ENCODE data around the gene RASIP1. TPM values are rescaled to one million over a fixed set of nuclear protein-coding genes. Genes with fewer than 3 reads are reported as not detected.

Gene RASIP1
- polyA plus RNA-seq, 3 donors: 15.7 to 20.8 (median 17.2) TPM

DNA sequence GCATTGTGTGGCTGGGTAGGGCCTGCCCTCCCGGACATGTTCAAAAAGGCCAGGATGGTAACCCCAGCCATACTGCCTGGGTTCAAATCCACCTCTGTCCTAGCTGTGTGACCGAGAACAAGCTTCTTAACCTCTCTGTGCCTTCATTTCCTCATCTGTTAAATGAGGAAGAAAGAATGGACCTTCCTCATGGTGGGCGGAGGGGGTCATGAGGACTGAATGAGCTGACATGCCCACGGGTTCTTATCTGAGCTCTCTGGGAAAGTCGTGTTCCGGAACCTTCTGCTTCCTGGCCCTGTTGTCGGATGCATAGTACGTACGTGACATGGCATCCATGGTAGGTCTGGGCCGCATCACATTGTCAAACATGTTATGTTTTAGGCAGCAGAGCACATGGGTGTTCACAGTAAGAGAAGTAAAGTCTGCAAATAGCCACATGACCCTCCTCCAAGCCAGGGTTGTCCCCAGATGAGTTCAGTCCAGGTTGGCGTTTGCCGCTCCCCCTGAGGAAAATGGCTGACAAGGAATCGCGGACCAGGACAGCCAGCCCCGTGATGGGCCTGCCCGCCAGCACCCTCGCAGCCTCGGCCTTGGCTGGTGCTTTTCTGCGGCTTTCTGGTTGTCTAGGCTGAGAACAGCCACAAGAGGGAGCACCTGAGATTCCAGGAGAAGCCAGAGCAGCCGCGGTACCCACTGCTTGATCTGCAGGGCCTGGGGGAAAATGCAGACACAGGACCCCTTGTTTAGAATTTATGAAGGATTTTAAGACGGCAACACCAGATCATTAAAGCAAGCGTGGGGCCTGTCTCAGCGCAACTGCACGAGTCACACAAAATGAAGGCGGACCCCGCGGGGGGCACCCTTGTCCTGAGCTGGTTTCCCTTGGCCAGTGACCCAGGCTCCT lies 65.2 kb downstream of the RASIP1 start:
- peak; percentile 86 for DNase-seq

DNA sequence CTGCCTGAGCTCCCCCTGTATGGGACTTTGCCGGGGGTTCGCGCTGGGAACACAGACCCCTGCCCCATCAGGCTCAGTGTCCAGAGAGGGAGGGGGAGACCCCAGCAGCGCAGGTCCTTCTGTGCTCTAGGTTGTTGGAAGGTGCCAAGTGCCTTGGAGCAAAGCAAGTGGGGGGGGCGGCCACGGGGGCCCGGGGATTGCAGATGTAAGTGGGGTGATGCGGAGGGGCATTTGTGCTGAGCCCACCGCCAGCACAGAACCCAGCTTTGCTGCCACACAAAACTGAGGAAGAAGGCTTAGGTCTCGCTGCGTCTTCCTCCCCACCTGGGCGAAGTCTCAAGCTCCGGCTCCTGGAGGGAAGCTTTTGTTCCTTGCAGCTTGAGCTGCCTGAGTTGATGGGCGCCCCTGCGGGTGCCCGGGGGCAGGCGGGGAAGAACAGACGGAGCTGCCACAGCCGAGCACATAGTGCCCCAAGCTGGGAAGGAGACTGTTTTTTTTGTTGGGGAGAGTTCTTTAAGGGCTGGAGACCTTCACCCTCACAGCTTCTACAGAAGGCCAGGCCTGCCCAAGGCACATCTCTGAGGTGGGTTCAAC lies 66.1 kb downstream of the RASIP1 start:
- DNase-seq: no peak

DNA sequence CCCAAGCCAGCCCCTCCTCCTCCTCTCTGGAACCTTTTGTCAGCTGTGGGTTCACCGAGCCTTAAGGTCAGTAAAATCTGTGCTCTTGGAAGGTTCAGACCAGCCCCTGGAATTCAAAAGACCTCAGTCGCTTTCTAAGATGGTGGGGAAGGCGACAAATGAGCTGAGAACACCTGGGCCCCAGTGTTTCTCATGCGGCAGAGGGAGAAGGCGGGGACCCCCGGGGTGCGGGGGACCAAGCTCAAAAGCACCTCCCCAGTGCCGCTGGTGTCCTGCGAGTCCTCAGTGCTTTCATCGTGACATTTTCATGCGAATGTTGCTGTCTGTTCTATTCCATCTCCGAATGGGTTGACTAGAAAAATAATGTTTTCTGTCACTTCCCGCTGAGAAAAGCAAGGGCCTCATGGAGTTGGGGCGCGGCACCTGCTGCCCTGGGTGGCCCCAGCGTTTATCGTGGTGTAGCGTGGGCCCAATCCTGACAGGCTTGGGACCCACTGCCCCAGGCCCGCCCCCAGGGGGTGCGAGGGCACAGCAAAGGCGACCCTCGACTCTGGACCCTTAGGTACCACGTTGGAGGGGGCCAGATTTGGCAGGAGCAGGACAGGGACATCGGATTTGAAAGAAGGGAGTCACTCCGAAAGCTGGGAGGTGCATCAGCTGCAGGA lies 66.8 kb downstream of the RASIP1 start:
- DNase-seq: no peak

DNA sequence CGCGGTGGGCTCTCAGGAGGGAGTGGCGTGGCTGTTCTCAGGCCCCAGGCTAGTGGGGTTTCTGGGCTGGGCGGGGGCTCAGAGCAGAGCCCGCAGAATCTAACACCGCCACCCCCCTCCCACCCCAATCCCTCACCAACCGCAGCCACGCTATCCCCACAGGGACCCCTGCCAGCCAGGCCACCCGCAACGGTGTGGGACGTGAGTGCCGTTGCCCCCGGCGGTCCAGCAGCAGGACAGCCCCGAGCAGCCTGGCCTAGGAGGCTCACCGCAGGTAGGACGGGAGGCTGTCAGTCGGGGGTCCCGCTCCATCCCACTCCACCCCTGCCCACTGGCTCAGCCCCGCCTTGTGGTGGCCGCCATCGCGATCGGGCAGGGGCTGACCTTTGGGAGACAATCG lies 67.4 kb downstream of the RASIP1 start, which contains the start of gene NTN5:
NTN5 (minus strand) TSS at position 24 of the 400 bp plus-strand sequence. CDS start 2,031 bp downstream, outside the sequence.
- no peak for DNase-seq

DNA sequence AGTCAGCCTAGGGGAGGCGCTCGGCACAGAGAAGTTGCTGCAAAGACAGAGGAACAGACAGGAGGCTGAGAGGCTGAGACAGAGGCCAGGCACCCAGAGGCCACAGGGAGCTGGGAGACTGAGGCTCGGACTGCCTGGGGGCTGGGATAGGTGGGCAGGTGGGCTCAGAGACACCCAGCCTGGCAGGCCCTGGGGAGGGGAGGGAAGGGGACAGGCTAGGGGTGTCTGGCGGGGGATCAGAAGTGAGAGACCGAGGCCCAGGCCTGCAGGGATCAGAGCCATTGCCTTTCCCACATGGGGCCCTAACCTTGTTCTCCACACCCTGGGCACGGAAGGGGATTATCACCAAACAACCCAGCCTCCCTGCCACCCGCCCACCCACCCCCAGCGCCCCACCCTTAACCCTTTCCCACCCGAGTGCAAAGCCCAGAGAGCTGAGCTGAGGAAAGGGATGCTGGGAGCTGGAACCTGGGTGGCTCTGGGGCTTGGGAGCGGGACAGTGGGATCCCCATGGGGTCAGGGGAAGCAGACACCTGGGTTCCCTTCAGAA lies 68.9 kb downstream of the RASIP1 start:
- no peak for DNase-seq

DNA sequence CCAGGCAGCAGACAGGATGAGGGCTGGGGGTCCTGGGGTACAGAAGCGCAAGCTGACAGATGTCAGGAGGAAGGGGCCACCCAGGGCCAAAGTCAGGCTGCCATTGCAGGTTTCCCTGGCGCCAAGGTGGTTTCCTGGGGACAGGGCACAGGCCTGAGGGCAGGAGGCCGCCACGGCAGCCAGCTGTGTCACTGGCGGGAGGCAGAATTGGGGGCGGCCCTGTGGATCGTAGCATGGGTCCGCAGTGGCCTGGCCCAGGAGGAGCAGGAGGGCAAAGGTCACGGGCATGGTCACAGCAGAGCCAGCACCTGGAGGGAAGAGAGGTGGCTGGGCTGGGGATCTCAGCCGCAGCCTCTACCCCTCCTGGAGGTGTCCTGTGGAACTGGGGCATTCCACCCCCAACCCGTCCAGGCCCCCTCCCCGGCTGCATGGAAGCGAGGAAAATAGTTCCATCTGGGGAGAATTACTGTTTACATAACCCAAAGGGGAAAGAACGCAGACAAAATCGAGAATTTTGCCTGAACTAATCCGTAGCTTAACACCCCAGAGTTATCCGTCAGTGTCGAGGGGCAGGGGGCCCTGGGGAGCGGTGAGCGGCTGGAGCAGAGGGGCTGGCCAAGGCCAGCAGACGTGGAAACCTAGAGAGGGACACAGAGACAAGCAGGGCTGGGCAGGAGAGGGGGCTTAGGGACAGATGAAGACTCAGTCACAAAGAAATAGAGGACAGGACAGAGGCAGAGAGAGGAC lies 69.5 kb downstream of the RASIP1 start:
- DNase-seq: no peak

Other genes with a start within 250 kb of the RASIP1 start
- 1 to 10 TPM; 3.5 to 3.7 (median 3.7) TPM for gene LMTK3, start 228.8 kb downstream of the RASIP1 start, polyA plus RNA-seq (ENCODE audit: insufficient read length in 3 of 3)
- under 1 TPM; 0.43 to 0.81 (median 0.43) TPM for gene SULT2B1, start 188.4 kb downstream of the RASIP1 start, polyA plus RNA-seq (ENCODE audit: insufficient read length in 3 of 3)
- gene SPACA4, start 133.9 kb downstream of the RASIP1 start, polyA plus RNA-seq (ENCODE audit: insufficient read length in 3 of 3): under 1 TPM in 2 of 3 donors, not detected in 1; 0.23 to 0.24 TPM
- 1 to 10 TPM; 1.9 to 2.0 (median 1.9) TPM for gene FAM83E, start 125.5 kb downstream of the RASIP1 start, polyA plus RNA-seq (ENCODE audit: insufficient read length in 3 of 3)
- gene RPL18, start 121.4 kb downstream of the RASIP1 start, polyA plus RNA-seq (ENCODE audit: insufficient read length in 3 of 3): 1,000 to 10,000 TPM; 1,186 to 1,447 (median 1,300) TPM
- gene SPHK2, start 121.1 kb downstream of the RASIP1 start, polyA plus RNA-seq (ENCODE audit: insufficient read length in 3 of 3): 10 to 100 TPM; 30.2 to 35.2 (median 33.2) TPM
- gene DBP, start 103.2 kb downstream of the RASIP1 start, polyA plus RNA-seq (ENCODE audit: insufficient read length in 3 of 3): 10 to 100 TPM; 13.8 to 15.4 (median 14.6) TPM
- 10 to 100 TPM; 23.2 to 29.6 (median 29.0) TPM for gene CA11, start 94.4 kb downstream of the RASIP1 start, polyA plus RNA-seq (ENCODE audit: insufficient read length in 3 of 3)
- 1 to 10 TPM in 2 of 3 donors, under 1 TPM in 1; 0.91 to 1.9 (median 1.5) TPM for gene NTN5, start 67.6 kb downstream of the RASIP1 start, polyA plus RNA-seq (ENCODE audit: insufficient read length in 3 of 3)
- 1 to 10 TPM; 2.4 to 5.8 (median 3.3) TPM for gene FUT2, start 44.6 kb downstream of the RASIP1 start, polyA plus RNA-seq (ENCODE audit: insufficient read length in 3 of 3)
- gene MAMSTR, start 20.9 kb downstream of the RASIP1 start, polyA plus RNA-seq (ENCODE audit: insufficient read length in 3 of 3): 1 to 10 TPM; 5.7 to 8.0 (median 7.1) TPM
- gene IZUMO1, start 6.3 kb upstream of the RASIP1 start, polyA plus RNA-seq (ENCODE audit: insufficient read length in 3 of 3): under 1 TPM; 0.39 to 0.83 (median 0.65) TPM
- 1 to 10 TPM; 3.0 to 4.4 (median 4.2) TPM for gene FUT1, start 12.0 kb upstream of the RASIP1 start, polyA plus RNA-seq (ENCODE audit: insufficient read length in 3 of 3)
- not detected for gene FGF21, start 14.9 kb upstream of the RASIP1 start, polyA plus RNA-seq (ENCODE audit: insufficient read length in 3 of 3)
- 10 to 100 TPM; 47.7 to 65.3 (median 60.4) TPM for gene BCAT2, start 70.4 kb upstream of the RASIP1 start, polyA plus RNA-seq (ENCODE audit: insufficient read length in 3 of 3)
- 10 to 100 TPM; 38.3 to 44.8 (median 43.3) TPM for gene HSD17B14, start 95.9 kb upstream of the RASIP1 start, polyA plus RNA-seq (ENCODE audit: insufficient read length in 3 of 3)
- gene PLEKHA4, start 128.0 kb upstream of the RASIP1 start, polyA plus RNA-seq (ENCODE audit: insufficient read length in 3 of 3): 10 to 100 TPM; 25.2 to 29.4 (median 25.7) TPM
- 10 to 100 TPM; 33.8 to 36.6 (median 33.9) TPM for gene PPP1R15A, start 131.8 kb upstream of the RASIP1 start, polyA plus RNA-seq (ENCODE audit: insufficient read length in 3 of 3)
- gene TULP2, start 158.1 kb upstream of the RASIP1 start, polyA plus RNA-seq (ENCODE audit: insufficient read length in 3 of 3): 1 to 10 TPM in 1 of 3 donors, under 1 TPM in 2; 0.70 to 1.5 (median 0.96) TPM
- 100 to 1,000 TPM; 311 to 334 (median 332) TPM for gene NUCB1, start 159.7 kb upstream of the RASIP1 start, polyA plus RNA-seq (ENCODE audit: insufficient read length in 3 of 3)
- 10 to 100 TPM in 1 of 3 donors, 1 to 10 TPM in 2; 8.5 to 11.6 (median 9.7) TPM for gene DHDH, start 193.1 kb upstream of the RASIP1 start, polyA plus RNA-seq (ENCODE audit: insufficient read length in 3 of 3)
- gene BAX, start 214.3 kb upstream of the RASIP1 start, polyA plus RNA-seq (ENCODE audit: insufficient read length in 3 of 3): 10 to 100 TPM; 76.5 to 91.9 (median 87.6) TPM
- 1,000 to 10,000 TPM; 2,476 to 3,205 (median 2,712) TPM for gene FTL, start 224.7 kb upstream of the RASIP1 start, polyA plus RNA-seq (ENCODE audit: insufficient read length in 3 of 3)